Muscle layer of colon (tissue), 2 donors: ENCODE data around the gene TNFAIP8L1.

Experiments
- H3K27ac ChIP-seq: one replicate; pipeline ENCODE4 v1.7.0; 2013; ENCODE audit warnings: low read depth, mild to moderate bottlenecking, low read length, moderate library complexity
- H3K27me3 ChIP-seq, 2 donors: one replicate each; pipeline ENCODE4 v1.7.0; 2013; ENCODE audit warnings: low read length in 2 of 2, mild to moderate bottlenecking in 2 of 2; ENCODE audit not compliant: insufficient read depth in 2 of 2, control insufficient read depth in 1 of 2
- H3K36me3 ChIP-seq: one replicate; pipeline ENCODE4 v1.7.0; 2013; ENCODE audit warnings: mild to moderate bottlenecking, low read length; ENCODE audit not compliant: insufficient read depth
- H3K4me1 ChIP-seq: one replicate; pipeline ENCODE4 v1.7.0; 2013; ENCODE audit warnings: mild to moderate bottlenecking, low read length; ENCODE audit not compliant: insufficient read depth
- H3K4me3 ChIP-seq, 2 donors: one replicate each; pipeline ENCODE4 v1.7.0; 2013; ENCODE audit warnings: low read length in 2 of 2, low read depth in 1 of 2, mild to moderate bottlenecking in 1 of 2, moderate library complexity in 1 of 2
- H3K9ac ChIP-seq: one replicate; pipeline ENCODE4 v1.7.0; 2013; ENCODE audit warnings: low read length
- H3K9me3 ChIP-seq: one replicate; pipeline ENCODE4 v1.7.0; 2013; ENCODE audit warnings: mild to moderate bottlenecking, low read length
- donor health status: abdominal sarcoma.
- donor health status: Adenocarcinoma of cecum.

The TNFAIP8L1 gene

DNA sequence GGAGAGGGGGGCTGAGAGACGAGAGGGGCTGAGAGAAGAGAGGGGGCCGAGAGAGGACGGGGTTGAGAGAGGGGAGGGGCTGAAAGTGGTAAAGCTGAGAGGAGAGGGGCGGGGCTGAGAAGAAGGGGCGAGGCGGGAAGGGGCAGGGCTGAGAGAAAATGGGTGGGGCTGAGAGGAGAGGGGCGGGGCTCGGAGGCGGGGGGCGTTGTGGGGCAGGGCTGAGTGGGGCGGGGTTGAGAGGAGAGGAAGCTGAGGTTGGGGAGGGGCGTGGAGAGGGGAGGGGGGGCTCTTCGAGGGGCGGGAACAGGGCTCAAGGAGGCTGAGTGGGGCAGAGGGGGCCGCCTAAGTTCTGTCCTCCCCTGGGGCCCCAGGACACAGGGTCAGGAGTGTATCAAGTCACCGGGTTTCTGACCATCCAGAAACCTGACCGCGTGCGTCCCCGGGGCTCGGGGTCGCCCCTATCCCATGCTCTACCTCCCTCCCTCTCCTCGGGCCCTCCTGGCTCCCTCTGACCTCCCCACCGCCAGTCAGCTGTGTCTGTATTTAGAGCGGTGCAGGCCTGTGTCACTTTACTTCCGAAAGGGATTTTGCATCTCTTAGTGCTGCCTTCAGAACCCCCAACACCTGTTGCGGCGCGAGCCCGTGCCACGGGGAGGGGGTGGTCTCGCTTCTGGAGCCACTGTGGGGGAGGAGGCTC, 41.2 kb upstream of the TNFAIP8L1 start:
- H3K27ac ChIP-seq, result no peak overlapping the region
- H3K4me1 ChIP-seq, result no peaks in the 10 kb centered on the region
- no peaks in the 10 kb centered on the region for H3K9me3 ChIP-seq
- H3K9ac ChIP-seq, result no peak overlapping the region
- no peaks in the 10 kb centered on the region for H3K36me3 ChIP-seq
- no peak overlapping the region for H3K4me3 ChIP-seq
- peaks cover 19 to 42% of the 10 kb centered on the region in 2 donors for H3K27me3 ChIP-seq

- H3K27ac ChIP-seq, result no peak overlapping the region
- H3K4me1 ChIP-seq, result no peaks in the 10 kb centered on the region
- H3K9ac ChIP-seq, result no peak overlapping the region
- no peak overlapping the region for H3K4me3 ChIP-seq
- H3K9me3 ChIP-seq, result no peaks in the 10 kb centered on the region
- peaks cover 19 to 48% of the 10 kb centered on the region in 2 donors for H3K27me3 ChIP-seq
- no peaks in the 10 kb centered on the region for H3K36me3 ChIP-seq
These were observed 40.6 kb upstream of the TNFAIP8L1 start for GRCh38 chr19:4598712-4599111.

- H3K27ac ChIP-seq, result no peak overlapping the region
- H3K4me1 ChIP-seq, result no peaks in the 10 kb centered on the region
- no peaks in the 10 kb centered on the region for H3K36me3 ChIP-seq
- no peaks in the 10 kb centered on the region for H3K9me3 ChIP-seq
- no peak overlapping the region for H3K4me3 ChIP-seq
- no peak overlapping the region for H3K9ac ChIP-seq
- H3K27me3 ChIP-seq, result peaks cover 19 to 52% of the 10 kb centered on the region in 2 donors
These were observed 39.2 kb upstream of the TNFAIP8L1 start for GRCh38 chr19:4600082-4600481.

GRCh38 chr19:4600893-4601292, 38.4 kb upstream of the TNFAIP8L1 start:
- Histone ChIP-seq H3K27ac (no peak overlapping the region), H3K9ac (no peak overlapping the region), H3K4me3 (no peak overlapping the region), H3K27me3 (peaks cover 19 to 56% of the 10 kb centered on the region in 2 donors), H3K4me1 (no peaks in the 10 kb centered on the region), H3K9me3 (no peaks in the 10 kb centered on the region), H3K36me3 (no peaks in the 10 kb centered on the region)

DNA sequence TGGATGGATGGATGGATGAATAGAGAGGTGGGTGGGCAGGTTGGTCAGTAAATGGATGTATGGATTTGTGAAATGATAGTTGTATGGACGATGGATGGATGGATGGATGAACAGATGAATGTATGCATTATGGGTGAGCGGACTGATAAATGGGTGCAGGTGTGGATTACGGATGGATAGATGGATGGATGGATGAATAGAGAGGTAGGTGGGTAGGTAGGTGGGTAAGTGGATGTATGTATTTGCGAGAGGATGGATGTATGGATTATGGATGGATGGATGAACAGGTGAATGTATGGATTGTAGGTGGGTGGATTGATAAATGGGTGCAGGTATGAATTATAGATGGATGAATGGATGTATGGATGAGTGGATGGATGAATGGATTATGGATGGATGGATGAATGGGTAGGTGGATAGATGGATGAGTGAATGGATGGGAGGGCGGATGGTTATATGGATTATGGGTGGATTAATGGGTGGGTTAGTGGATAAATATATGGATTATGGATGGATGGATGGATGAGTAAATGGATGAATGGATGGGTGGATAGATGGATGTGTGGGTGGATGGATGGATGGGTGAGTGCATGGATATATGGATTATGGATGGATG, 37.0 kb upstream of the TNFAIP8L1 start:
- Histone ChIP-seq H3K9me3 (no peaks in the 10 kb centered on the region), H3K4me3 (no peak overlapping the region), H3K27me3 (peaks cover 15 to 52% of the 10 kb centered on the region in 2 donors), H3K36me3 (no peaks in the 10 kb centered on the region), H3K4me1 (no peaks in the 10 kb centered on the region), H3K27ac (no peak overlapping the region), H3K9ac (no peak overlapping the region)

DNA sequence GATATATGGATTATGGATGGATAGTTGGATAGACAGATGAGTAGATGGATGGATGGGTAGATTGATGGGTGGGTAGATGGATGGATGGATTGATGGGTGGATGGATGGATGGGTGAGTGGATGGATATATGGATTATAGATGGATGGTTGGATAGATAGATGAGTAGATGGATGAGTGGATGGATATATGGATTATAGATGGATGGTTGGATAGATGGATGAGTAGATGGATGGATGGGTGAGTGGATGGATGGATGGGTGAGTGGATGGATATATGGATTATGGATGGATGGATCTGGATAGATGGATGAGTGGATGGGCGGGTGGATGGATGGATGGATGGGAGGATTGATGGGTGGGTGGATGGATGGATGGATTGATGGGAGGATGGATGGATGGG, 36.4 kb upstream of the TNFAIP8L1 start:
- Histone ChIP-seq H3K9ac (no peak overlapping the region), H3K4me3 (no peak overlapping the region), H3K27ac (no peak overlapping the region), H3K4me1 (no peaks in the 10 kb centered on the region), H3K27me3 (peaks cover 10 to 48% of the 10 kb centered on the region in 2 donors), H3K36me3 (no peaks in the 10 kb centered on the region), H3K9me3 (no peaks in the 10 kb centered on the region)

DNA sequence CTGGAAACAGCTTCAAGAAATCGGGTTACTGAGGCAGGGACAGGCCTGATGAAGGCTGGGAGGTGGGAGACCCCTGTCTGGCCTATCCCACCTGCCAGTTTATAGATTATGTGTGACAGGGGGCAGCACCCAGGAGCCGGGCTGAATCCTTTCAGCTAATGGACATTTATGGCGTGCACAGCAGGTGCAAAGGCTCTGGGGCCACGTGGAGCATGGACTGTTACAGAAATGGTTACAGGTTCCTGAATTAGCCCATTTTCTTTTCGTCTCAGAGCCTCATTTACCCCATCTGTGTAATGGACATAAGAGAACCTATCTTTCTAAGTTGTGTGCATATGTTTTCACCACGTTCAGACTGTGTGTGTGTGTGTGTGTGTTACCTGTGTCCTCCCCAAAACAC, 34.4 kb upstream of the TNFAIP8L1 start:
- Histone ChIP-seq H3K27me3 (peaks cover 10 to 32% of the 10 kb centered on the region in 2 donors), H3K9me3 (no peaks in the 10 kb centered on the region), H3K4me3 (no peak overlapping the region), H3K9ac (no peak overlapping the region), H3K27ac (no peak overlapping the region), H3K36me3 (no peaks in the 10 kb centered on the region), H3K4me1 (no peaks in the 10 kb centered on the region)

- H3K27me3 ChIP-seq, result peaks cover 4 to 26% of the 10 kb centered on the region in 2 donors
These were observed 33.1 kb upstream of the TNFAIP8L1 start for GRCh38 chr19:4606181-4606580.

DNA sequence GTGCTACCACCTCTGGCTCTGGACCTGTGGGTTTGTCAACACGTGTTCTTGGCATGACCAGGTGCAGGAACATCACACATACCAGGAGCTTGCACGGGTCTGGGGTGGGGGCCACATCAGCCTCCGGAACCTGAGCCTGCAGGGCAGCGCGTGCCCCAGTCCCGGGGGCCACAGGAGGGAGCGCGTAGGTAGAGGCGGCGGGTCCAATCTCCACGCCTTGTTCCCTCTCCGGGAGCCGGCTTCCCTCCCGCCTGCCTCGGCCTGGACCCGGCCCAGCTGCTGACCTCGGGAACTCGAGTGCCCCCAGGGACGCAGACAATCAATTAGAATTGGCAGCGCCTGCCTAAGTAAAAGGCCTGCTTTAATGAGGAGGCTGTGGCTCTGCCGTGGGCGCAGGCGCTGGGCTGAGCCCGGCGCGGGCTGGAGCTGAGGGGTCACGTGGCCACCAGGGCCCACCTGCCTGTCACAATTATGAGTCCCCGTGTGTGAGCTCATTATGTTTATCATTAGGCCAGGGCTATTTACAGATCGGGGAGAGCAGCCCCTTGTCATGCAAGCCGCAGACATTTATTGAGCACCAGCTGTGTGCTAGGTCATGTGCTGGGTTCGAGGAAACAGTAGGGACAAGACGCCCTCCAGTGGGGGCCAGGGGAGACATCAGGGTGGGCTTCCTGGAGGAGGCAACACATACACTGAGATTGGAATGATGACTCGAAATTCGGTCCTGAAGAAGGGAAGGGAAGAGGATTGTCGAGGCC, 32.2 kb upstream of the TNFAIP8L1 start:
- Histone ChIP-seq H3K9ac (no peak overlapping the region), H3K4me1 (no peaks in the 10 kb centered on the region), H3K27ac (no peak overlapping the region), H3K27me3 (peaks cover under 1 to 24% of the 10 kb centered on the region in 2 donors), H3K4me3 (no peak overlapping the region), H3K36me3 (no peaks in the 10 kb centered on the region), H3K9me3 (no peaks in the 10 kb centered on the region)

More at GRCh38 chr19:4606181-4606580, 33.1 kb upstream of the TNFAIP8L1 start:
- Histone ChIP-seq H3K4me1 (no peaks in the 10 kb centered on the region), H3K27ac (no peak overlapping the region), H3K9me3 (no peaks in the 10 kb centered on the region), H3K9ac (no peak overlapping the region), H3K36me3 (no peaks in the 10 kb centered on the region), H3K4me3 (no peak overlapping the region)

DNA sequence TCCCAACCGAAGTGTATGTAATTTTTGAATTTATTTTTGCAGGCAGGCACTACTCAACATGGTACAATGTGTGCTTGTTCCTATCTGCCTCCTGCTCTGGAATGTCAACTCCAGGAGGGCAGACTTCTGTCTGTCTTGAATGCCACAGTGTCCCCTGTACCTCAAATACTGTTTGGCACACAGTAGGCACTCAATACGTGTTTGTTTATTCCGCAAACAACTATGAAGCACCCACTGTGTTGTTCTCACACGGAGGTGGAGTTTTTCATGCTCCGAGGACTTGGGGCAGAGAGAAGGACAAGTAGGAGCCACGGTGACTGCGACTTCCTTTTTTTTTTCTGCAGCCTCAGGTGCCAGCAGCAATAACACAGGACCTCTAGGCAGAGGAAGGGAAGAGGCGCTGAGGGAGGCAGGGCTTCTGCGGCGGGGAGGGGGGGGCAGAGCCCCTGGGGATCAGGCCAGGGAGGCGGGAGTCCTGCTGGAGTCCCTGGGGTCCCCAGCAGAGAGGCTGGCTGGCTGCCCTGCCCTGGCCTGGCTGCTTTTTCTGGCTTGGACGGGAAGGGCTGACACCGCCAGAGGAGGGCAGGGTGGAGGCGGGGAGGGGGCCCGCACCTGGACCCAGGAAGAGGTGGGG, 29.3 kb upstream of the TNFAIP8L1 start:
- Histone ChIP-seq H3K36me3 (no peaks in the 10 kb centered on the region), H3K9me3 (no peaks in the 10 kb centered on the region), H3K4me1 (no peaks in the 10 kb centered on the region), H3K27ac (no peak overlapping the region), H3K27me3 (peaks cover 0 to 14% of the 10 kb centered on the region in 2 donors), H3K4me3 (no peak overlapping the region), H3K9ac (no peak overlapping the region)

GRCh38 chr19:4613254-4613751, 26.0 kb upstream of the TNFAIP8L1 start:
- H3K27ac ChIP-seq, result no peak overlapping the region
- no peaks in the 10 kb centered on the region for H3K4me1 ChIP-seq
- H3K27me3 ChIP-seq, result peaks cover 0 to 5% of the 10 kb centered on the region in 2 donors
- H3K9me3 ChIP-seq, result no peaks in the 10 kb centered on the region
- no peaks in the 10 kb centered on the region for H3K36me3 ChIP-seq
- H3K9ac ChIP-seq, result no peak overlapping the region
- H3K4me3 ChIP-seq, result no peak overlapping the region
